HG03439 (cell line): ENCODE data around the gene PF4V1.

Experiments
- ATAC-seq: cut with Tn5 transposase; IDR thresholded peaks from one replicate; pipeline ENCODE4 v1.9.1; 2021; ENCODE audit warnings: mild to moderate bottlenecking, moderate library complexity; ENCODE audit not compliant: unreplicated experiment

The PF4V1 gene

GRCh38 chr4:73902038-73902637, 49.0 kb downstream of the PF4V1 start:
- ATAC-seq, result no peak

- no peak for ATAC-seq
Measured at GRCh38 chr4:73902817-73903547, 49.9 kb downstream of the PF4V1 start.
